Fibroblast of mammary gland (primary cell): ENCODE data around the gene ALDH16A1.
"Not testable (repeated sequence)": the region's sequence is repeated elsewhere in the genome, so short reads cannot be mapped to it uniquely, and the experiment has no call there.

Experiments
- DNase-seq: peaks from one replicate; pipeline ENCODE4 v3.0.0-alpha.2; 2010; ENCODE audit warnings: low read depth
- H3K4me3 ChIP-seq: 2 replicates; pipeline ENCODE4 v1.5.1; 2011; ENCODE audit warnings: low read depth, mild to moderate bottlenecking, low read length, moderate library complexity; ENCODE audit not compliant: control insufficient read depth
- TF ChIP-seq, protein P1 (sequence below): conservative IDR thresholded peaks from 2 replicates; pipeline ENCODE4 v1.5.1; 2011; ENCODE audit warnings: low read depth, low read length, inconsistent platforms; ENCODE audit not compliant: control insufficient read depth, insufficient read depth

ALDH16A1 gene

GRCh38 chr19:49440439-49441209 is 12.4 kb upstream of the ALDH16A1 start:
- H3K4me3 ChIP-seq, result no peak overlapping the region

DNA sequence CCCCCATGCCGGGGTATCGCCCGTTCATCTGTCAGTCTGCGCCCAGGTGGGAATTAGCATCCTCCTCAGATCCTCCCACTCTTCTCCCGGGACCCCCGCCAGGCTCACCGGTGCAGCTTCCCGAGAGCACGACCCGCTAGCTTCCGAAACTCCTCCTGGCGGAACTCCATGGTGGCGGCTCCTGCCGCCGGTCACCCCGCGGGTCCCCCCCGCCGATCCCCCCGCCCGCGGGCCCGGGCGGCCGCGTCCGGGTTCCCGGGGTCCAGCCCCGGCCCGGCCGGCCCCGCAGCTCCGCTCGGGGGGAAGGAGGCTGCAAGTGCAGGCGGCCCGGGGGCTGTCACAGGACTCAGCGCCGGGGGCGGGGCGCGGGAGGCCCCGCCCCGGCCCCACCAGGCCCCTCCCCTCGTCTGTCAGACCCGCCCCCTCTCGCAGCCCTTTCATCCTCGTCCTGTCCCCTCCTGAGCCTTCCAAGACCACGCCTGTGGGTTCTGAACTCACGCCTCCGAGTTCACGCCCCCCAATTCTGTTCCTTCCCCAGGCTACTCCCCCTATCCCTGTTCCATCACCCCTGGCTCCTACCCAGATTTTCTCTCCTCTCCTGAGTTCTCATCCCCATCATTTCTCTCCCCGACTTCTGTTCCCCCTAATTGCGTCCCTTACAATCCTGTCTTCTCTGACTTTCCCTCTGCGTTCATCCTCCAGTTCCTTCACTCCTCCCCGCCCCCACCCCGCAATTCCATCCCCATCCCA is 11.6 kb upstream of the ALDH16A1 start, which contains the start of gene SLC17A7:
TSS of gene SLC17A7 (minus strand) at position 318 of the 750 bp plus-strand sequence. CDS start at position 170, 148 bp downstream.
- TF ChIP-seq, protein P1, sequence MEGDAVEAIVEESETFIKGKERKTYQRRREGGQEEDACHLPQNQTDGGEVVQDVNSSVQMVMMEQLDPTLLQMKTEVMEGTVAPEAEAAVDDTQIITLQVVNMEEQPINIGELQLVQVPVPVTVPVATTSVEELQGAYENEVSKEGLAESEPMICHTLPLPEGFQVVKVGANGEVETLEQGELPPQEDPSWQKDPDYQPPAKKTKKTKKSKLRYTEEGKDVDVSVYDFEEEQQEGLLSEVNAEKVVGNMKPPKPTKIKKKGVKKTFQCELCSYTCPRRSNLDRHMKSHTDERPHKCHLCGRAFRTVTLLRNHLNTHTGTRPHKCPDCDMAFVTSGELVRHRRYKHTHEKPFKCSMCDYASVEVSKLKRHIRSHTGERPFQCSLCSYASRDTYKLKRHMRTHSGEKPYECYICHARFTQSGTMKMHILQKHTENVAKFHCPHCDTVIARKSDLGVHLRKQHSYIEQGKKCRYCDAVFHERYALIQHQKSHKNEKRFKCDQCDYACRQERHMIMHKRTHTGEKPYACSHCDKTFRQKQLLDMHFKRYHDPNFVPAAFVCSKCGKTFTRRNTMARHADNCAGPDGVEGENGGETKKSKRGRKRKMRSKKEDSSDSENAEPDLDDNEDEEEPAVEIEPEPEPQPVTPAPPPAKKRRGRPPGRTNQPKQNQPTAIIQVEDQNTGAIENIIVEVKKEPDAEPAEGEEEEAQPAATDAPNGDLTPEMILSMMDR, result no peak
- H3K4me3 ChIP-seq, result no peak within 1 kb of the TSS
- DNase-seq, result no peak

More at GRCh38 chr19:49440439-49441209, 12.4 kb upstream of the ALDH16A1 start:
- TF ChIP-seq, protein P1, result no peak
- no peak for DNase-seq

DNA sequence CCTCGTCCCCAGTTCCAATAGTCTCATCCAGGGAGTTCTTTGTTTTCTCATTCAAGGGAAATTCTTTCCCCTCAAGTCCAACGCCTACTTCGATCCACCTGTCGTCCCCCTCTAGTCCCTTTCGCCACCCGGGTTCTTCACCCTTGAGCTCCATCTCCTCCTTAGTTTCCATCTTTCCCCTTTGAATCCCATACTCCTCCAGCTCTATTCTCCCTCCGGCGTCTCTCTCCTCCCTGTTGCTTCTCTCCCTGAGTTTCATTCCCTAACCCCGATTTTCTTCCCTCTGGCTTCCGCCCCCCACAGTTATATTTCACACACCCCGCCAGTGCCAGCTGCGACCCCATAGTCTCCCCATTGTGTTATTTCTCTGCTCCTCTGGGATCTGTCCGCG is 11.1 kb upstream of the ALDH16A1 start:
- no peak for DNase-seq
- no peak overlapping the region for H3K4me3 ChIP-seq
- TF ChIP-seq, protein P1, result no peak

GRCh38 chr19:49442354-49442753 is 10.7 kb upstream of the ALDH16A1 start:
- H3K4me3 ChIP-seq, result peak overlapping the region; percentile 68
- TF ChIP-seq, protein P1, result no peak
- DNase-seq, result no peak

DNA sequence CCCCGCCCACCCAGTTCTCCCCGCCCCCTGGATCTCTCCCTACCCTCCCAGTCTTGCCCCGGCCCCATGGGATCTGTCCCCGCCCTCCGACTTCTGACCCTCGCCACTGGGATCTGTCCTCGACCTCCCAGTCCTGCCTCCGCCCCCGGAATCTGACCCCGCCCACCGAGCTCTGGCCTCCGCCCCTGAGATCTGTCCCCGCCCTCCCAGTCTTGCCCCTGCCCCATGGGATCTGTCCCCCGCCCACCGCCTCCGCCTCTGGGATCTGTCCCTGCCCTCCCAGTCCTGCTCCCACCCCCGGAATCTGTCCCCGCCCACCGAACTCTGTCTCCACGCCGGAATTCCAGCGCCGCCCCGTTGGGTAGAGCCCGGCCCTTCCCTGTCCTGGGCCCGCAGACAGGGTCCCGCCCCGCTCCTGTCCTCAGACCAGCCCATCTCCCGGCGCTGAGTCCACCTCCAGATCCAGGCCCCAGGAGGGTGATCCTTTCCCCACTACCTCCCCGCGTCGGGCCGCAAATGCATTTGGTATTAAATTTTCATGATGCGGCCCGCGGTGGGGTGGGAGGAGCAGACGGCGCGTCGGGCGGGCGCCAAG is 10.2 kb upstream of the ALDH16A1 start:
- peak overlapping the region; percentile 68 for H3K4me3 ChIP-seq
- TF ChIP-seq, protein P1, result no peak
- DNase-seq, result peak; percentile 86

GRCh38 chr19:49443366-49444099 is 9.5 kb upstream of the ALDH16A1 start:
- DNase-seq, result peak; percentile 94
- TF ChIP-seq, protein P1, result peak; percentile 67
- peak overlapping the region; percentile 68 for H3K4me3 ChIP-seq

DNA sequence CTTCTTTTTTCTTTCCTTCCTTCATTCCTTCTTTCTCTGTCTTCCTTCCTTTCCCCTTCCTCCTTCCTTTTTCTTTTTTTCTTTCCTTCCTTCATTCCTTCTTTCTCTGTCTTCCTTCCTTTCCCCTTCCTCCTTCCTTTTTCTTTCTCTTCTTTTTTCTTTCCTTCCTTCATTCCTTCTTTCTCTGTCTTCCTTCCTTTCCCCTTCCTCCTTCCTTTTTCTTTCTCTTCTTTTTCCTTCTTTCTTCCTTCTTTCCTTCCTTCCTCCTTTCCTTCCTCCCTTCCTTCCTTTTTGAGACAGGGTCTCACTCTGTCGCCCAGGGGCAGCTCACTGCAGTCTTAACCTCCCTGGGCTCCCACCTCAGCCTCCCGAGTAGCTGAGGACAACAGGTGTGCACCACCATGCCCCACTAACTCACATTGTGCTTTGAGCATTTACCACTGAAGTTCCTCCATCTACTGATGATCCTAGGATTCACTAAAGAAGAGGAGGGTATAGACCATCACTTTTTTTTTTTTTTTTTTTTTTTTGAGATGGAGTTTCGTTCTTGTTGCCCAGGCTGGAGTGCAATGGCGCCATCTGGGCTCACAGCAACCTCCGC is 8.8 kb upstream of the ALDH16A1 start:
- not testable (repeated sequence) for H3K4me3 ChIP-seq, DNase-seq
